Fibroblast of the aortic adventitia (primary cell): ENCODE data around the gene BEST3. TPM values are rescaled to one million over a fixed set of nuclear protein-coding genes. Genes with fewer than 3 reads are reported as not detected.

Experiments used
- DNase-seq: peaks from one replicate; pipeline ENCODE4 v3.0.0-alpha.2; 2010; ENCODE audit warnings: low read depth
- H3K4me3 ChIP-seq: 2 replicates; pipeline ENCODE4 v1.5.1; 2011; ENCODE audit warnings: low read depth, mild to moderate bottlenecking, control low read depth, low read length, moderate library complexity
- total RNA-seq: library from RNA; depleted of rRNA; stranded (reverse); fragments of >200 nt; gene quantifications from 2 replicates; pipeline ENCODE4 v1.2.3, GENCODE V29; 2012; ENCODE audit warnings: low replicate concordance
- TF ChIP-seq, protein P1 (sequence below): IDR thresholded peaks from 2 replicates; pipeline ENCODE4 v1.5.1; 2011; ENCODE audit warnings: mild to moderate bottlenecking, low read length, control low read depth, inconsistent platforms; ENCODE audit not compliant: insufficient read depth

BEST3 gene
- total RNA-seq, 1 donor, result not detected

DNA sequence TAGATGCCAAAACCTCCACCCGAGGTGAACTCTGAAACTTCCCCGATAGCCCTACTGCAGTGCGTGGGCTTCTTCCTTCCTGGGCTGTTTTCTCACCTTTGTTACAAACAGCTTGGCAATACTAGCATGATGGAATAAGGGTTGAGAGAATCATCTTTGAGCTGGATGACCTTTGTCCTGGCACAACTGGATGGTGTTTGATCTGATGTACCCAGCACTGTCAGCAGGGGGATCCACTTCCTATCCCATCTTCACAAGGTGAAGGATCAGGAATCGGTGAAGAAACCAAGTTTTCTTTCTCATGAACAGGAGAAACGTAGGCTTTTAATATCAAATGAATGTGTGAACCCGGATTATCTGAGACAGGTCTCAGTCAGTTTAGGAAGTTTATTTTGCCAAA, 68.9 kb downstream of the BEST3 start:
- TF ChIP-seq, protein P1, sequence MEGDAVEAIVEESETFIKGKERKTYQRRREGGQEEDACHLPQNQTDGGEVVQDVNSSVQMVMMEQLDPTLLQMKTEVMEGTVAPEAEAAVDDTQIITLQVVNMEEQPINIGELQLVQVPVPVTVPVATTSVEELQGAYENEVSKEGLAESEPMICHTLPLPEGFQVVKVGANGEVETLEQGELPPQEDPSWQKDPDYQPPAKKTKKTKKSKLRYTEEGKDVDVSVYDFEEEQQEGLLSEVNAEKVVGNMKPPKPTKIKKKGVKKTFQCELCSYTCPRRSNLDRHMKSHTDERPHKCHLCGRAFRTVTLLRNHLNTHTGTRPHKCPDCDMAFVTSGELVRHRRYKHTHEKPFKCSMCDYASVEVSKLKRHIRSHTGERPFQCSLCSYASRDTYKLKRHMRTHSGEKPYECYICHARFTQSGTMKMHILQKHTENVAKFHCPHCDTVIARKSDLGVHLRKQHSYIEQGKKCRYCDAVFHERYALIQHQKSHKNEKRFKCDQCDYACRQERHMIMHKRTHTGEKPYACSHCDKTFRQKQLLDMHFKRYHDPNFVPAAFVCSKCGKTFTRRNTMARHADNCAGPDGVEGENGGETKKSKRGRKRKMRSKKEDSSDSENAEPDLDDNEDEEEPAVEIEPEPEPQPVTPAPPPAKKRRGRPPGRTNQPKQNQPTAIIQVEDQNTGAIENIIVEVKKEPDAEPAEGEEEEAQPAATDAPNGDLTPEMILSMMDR, result peak; percentile 5
- no peak for DNase-seq

DNA sequence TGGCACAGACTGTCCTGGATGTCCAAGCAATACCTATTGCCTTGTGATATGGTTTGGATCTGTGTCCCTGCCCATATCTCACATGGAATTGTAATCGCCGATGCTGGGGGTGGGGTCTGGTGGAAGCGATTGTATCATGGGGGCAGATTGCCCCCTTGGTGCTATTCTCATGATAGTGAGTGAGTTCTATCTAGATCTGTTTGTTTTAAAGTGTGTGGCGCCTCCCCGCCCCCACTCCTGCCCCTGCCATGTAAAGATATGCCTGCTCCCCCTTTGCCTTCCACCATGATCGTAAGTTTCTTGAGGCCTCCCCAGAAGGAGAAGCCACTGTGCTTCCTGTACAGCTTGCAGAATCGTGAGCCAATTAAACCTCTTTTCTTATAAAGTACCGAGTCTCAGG, 71.6 kb downstream of the BEST3 start:
- TF ChIP-seq, protein P1, result no peak
- no peak for DNase-seq
- no peak overlapping the region for H3K4me3 ChIP-seq

More for the DNA sequence above, 68.9 kb downstream of the BEST3 start:
- H3K4me3 ChIP-seq, result no peak overlapping the region

DNA sequence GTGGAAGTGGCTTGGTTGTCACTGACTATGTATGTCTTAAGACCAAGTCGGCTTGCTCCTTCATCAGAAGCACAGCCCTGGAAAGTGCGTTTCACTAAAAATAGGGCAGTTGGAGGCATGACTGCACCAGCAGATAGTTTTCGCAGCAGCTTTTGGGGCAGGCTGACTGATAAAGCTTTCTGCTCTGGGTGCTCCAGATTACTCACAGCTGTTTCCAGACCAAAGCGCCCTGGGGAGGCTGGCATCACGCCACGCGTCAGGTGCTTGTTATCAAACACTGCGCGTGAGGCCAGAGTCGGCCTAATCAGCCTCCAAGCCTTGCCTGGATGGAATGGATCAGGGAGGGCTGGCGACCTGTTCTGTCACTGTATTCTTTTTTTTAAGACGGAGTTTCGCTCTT, 75.1 kb downstream of the BEST3 start:
- no peak overlapping the region for H3K4me3 ChIP-seq
- TF ChIP-seq, protein P1, result no peak
- DNase-seq, result no peak

DNA sequence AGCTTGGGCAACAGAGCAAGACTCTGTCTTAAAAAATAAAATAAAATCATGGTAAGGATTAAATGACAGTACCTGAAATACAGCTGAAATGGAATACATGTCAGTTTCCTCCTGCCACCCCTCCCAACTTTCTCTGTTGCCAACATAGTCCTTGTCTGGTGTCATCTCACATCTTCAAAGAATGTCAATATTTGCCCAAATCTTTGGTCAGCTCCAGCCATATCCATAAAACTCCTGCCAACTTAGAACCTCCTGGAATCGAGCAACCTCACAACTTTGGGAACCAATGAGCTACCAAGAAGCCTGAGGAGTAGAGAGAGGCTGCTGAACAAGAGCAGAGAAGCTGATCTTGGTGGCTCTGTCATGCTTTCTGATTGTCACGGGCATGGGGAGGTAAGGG, 77.6 kb downstream of the BEST3 start:
- H3K4me3 ChIP-seq, result no peak overlapping the region
- TF ChIP-seq, protein P1, result no peak
- no peak for DNase-seq

DNA sequence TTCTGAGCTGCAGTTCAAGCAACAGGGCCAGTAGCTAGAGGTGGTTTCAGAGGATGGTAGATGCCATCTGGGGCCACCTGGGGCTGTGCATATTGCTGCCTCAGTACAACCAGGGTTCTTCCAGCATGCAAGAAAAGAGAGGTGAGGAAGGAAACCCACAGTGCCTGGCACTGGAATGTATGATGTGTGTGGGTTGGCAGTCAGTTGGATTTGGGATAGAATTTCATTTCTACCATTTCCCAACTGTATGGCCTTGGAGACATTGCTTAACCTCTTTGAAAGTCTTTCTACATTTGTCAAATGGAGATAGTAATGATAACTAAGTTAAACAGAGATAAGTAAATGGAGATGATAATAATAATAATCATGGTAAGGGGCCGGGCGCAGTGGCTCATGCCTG, 78.2 kb downstream of the BEST3 start:
- H3K4me3 ChIP-seq, result no peak overlapping the region
- DNase-seq, result peak; percentile 19
- TF ChIP-seq, protein P1, result no peak

DNA sequence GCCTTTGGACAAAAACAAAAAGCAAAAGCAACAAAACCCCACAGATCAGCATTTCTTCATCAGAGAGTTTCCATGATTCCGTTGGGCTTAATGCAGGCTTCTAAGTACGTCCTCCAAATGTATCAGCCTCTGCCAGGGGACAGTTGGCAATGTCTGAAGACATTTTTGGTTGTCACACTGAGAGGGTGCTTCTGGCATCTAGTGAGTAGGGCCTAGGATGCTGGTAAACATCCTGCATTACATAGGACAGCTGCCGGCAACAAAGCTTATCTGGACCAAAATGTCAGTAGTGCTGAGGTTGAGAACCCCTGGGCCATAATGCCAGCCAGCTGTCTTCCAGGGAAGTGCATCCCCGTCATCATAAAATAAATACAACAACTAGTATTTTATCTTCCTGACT, 79.0 kb downstream of the BEST3 start:
- DNase-seq, result no peak
- no peak overlapping the region for H3K4me3 ChIP-seq
- TF ChIP-seq, protein P1, result no peak

DNA sequence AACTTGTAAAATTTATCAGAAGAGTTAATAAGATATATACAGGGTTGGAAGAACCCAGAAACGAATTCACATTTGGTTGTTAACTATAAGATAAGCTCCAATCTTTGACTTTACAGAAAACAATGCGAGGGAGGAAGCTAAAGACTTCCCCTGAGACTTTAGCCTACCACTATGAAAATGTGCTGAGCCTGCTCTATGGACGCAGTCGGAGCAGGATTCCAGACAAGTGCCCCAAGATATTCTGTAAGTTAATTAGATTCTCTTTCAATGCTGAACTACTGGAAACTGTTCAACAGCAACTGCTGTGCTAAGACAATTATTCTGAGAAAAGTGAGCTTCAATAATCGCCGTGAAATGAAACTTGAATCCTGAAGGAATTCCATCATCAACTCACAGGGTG, 80.1 kb downstream of the BEST3 start:
- TF ChIP-seq, protein P1, result no peak
- H3K4me3 ChIP-seq, result no peak overlapping the region
- DNase-seq, result no peak
